OCI-LY1 (cell line): ENCODE data around the gene PLA2G2D.

Experiments
- H2AFZ ChIP-seq: fragments of 200-600 bp; sonication (generic), shearing (Covaris generic); 2 replicates; pipeline ENCODE4 v1.6.0; 2014; ENCODE audit warnings: antibody characterized with exemption, mild to moderate bottlenecking, low read length
- H3F3A ChIP-seq: fragments of 200-600 bp; sonication (generic), shearing (Covaris generic); 2 replicates; pipeline ENCODE4 v1.6.0; 2014; ENCODE audit warnings: mild to moderate bottlenecking, antibody characterized with exemption, low read length, moderate library complexity; ENCODE audit not compliant: insufficient read depth
- H3K27ac ChIP-seq: fragments of 200-600 bp; sonication (generic); 2 replicates; pipeline ENCODE4 v1.5.1; 2014; ENCODE audit warnings: low read length, mixed run types, mild to moderate bottlenecking, low read depth; ENCODE audit not compliant: poor library complexity, severe bottlenecking
- H3K27me3 ChIP-seq: fragments of 200-600 bp; sonication (generic); 2 replicates; pipeline ENCODE4 v1.6.0; 2014; ENCODE audit warnings: antibody characterized with exemption, mild to moderate bottlenecking, low read length, moderate library complexity; ENCODE audit not compliant: insufficient read depth
- H3K36me3 ChIP-seq: fragments of 200-600 bp; sonication (generic); 2 replicates; pipeline ENCODE4 v1.6.1; 2014; ENCODE audit warnings: mild to moderate bottlenecking, antibody characterized with exemption, low read length, moderate library complexity, mixed read lengths; ENCODE audit not compliant: insufficient read depth
- H3K4me1 ChIP-seq: fragments of 200-600 bp; sonication (generic); 2 replicates; pipeline ENCODE4 v1.5.1; 2014; ENCODE audit warnings: mild to moderate bottlenecking, low read length, moderate library complexity; ENCODE audit not compliant: insufficient read depth, severe bottlenecking
- H3K4me2 ChIP-seq: fragments of 200-600 bp; sonication (generic), shearing (Covaris generic); 2 replicates; pipeline ENCODE4 v1.6.1; 2014; ENCODE audit warnings: low read length
- H3K4me3 ChIP-seq: fragments of 200-600 bp; sonication (generic); 2 replicates; pipeline ENCODE4 v1.5.1; 2014; ENCODE audit warnings: low read length, low read depth, mild to moderate bottlenecking, mixed read lengths; ENCODE audit not compliant: poor library complexity, severe bottlenecking
- H3K79me2 ChIP-seq: fragments of 200-600 bp; shearing (Covaris generic); 2 replicates; pipeline ENCODE4 v1.6.1; 2016; ENCODE audit warnings: mixed run types, low read length, mixed read lengths; ENCODE audit not compliant: insufficient read depth
- H3K9ac ChIP-seq: fragments of 200-600 bp; sonication (generic), shearing (Covaris generic); 2 replicates; pipeline ENCODE4 v1.6.1; 2014; ENCODE audit warnings: mild to moderate bottlenecking, low read length, mixed read lengths
- H3K9me2 ChIP-seq: fragments of 200-600 bp; sonication (generic), shearing (Covaris generic); 2 replicates; pipeline ENCODE4 v1.6.1; 2014; ENCODE audit warnings: low read depth, mild to moderate bottlenecking, low read length, mixed read lengths
- H3K9me3 ChIP-seq: fragments of 200-600 bp; shearing (Covaris generic); 2 replicates; pipeline ENCODE4 v1.6.1; 2014; ENCODE audit warnings: low read length, mixed read lengths
- H4K20me1 ChIP-seq: fragments of 200-600 bp; sonication (generic), shearing (Covaris generic); 2 replicates; pipeline ENCODE4 v1.6.0; 2016; ENCODE audit warnings: mild to moderate bottlenecking, low read length; ENCODE audit not compliant: insufficient read depth
- EZH2 ChIP-seq: fragments of 200-600 bp; sonication (generic), shearing (Covaris generic); IDR thresholded peaks from 2 replicates; pipeline ENCODE4 v1.8.0; 2017; ENCODE audit warnings: borderline replicate concordance, mixed run types, mild to moderate bottlenecking, antibody characterized with exemption, low read length, moderate library complexity, mixed read lengths
- TF ChIP-seq, protein P1 (sequence below): fragments of 200-600 bp; sonication (generic), shearing (Covaris generic); IDR thresholded peaks from 2 replicates; pipeline ENCODE4 v1.5.1; 2017; ENCODE audit warnings: mild to moderate bottlenecking, antibody characterized with exemption, low read length, moderate library complexity, mixed read lengths

PLA2G2D gene

DNA sequence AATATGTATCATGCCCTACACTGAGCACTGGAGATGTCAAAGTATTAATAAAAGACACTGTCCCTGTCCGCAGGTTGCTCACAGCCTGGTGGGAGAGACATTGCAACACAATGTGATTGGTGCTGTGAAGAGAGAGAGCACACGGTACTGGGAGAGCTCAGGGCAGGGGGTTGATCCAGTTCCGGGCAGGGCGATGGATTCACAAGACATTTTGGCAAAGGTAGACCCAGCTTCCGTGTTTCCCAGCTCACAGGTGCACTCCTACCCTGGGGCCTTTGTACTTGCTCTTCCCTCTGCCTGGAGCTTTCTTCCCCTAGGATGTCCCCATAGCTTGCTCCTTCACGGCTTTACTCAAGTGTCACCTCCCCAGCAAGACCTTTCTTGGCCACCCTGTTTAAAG lies 47.9 kb downstream of the PLA2G2D start:
- no peaks in the 10 kb centered on the region for H3K4me1 ChIP-seq
- H2AFZ ChIP-seq = no peak overlapping the region
- no peak overlapping the region for H3K4me2 ChIP-seq
- no peaks in the 10 kb centered on the region for H3K36me3 ChIP-seq
- H3K27ac ChIP-seq = no peak overlapping the region
- no peaks in the 10 kb centered on the region for H3K9me3 ChIP-seq
- H3K9me2 ChIP-seq = no peaks in the 10 kb centered on the region
- no peak overlapping the region for H3K9ac ChIP-seq
- H4K20me1 ChIP-seq = no peaks in the 10 kb centered on the region
- TF ChIP-seq, protein P1, sequence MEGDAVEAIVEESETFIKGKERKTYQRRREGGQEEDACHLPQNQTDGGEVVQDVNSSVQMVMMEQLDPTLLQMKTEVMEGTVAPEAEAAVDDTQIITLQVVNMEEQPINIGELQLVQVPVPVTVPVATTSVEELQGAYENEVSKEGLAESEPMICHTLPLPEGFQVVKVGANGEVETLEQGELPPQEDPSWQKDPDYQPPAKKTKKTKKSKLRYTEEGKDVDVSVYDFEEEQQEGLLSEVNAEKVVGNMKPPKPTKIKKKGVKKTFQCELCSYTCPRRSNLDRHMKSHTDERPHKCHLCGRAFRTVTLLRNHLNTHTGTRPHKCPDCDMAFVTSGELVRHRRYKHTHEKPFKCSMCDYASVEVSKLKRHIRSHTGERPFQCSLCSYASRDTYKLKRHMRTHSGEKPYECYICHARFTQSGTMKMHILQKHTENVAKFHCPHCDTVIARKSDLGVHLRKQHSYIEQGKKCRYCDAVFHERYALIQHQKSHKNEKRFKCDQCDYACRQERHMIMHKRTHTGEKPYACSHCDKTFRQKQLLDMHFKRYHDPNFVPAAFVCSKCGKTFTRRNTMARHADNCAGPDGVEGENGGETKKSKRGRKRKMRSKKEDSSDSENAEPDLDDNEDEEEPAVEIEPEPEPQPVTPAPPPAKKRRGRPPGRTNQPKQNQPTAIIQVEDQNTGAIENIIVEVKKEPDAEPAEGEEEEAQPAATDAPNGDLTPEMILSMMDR = no peak
- TF ChIP-seq EZH2 = no peak
- H3K79me2 ChIP-seq = no peaks in the 10 kb centered on the region
- no peaks in the 10 kb centered on the region for H3F3A ChIP-seq
- no peak overlapping the region for H3K4me3 ChIP-seq
- H3K27me3 ChIP-seq = no peaks in the 10 kb centered on the region

DNA sequence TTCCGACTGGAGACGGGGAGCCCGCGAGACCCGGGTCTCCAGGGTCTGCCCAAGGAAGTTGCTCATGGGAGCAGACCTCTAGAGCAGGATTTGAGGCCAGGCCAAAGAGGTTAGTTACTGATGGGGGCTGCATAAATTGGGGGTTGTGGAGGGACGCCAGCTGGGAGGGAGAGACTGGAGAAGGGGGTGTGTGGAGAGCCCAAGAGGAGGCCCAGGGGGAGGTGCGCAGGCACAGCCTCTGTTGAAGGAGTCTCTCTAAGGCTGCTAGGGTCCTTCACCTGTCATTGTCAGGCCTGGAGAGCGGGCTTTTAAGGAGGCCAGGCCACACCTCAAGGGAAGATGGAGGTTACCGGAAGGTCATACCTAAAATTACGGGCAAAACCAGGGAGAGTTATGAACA lies 49.0 kb downstream of the PLA2G2D start:
- H3K4me1 ChIP-seq = no peaks in the 10 kb centered on the region
- H2AFZ ChIP-seq = no peak overlapping the region
- H3K9me2 ChIP-seq = no peaks in the 10 kb centered on the region

DNA sequence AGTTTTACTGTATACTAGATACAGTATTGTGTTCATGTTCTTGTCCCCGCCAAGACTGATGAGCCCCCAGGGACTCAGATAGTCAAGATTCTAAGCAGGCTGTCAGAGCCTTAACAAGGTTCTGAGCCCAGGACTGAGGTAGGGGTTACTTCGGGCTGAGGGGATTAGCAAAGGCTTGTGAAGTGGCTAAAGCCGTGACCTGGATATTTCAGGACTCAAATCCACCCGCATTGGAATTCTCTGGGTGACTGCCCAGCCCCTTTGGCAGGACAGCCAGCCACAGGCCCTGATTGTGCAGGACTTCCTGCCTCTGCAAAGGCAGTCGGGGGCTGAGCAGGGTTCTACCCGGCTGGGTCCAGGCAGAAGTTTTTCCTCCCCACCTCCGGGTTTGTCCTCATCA lies 49.5 kb downstream of the PLA2G2D start, which contains the start of gene PLA2G5:
PLA2G5 (plus strand) TSS at position 321 of the 400 bp plus-strand sequence. CDS start 14,637 bp downstream, outside the sequence.
- no peaks in the 10 kb centered on the region for H3K4me1 ChIP-seq
- H3K9ac ChIP-seq = no peak within 1 kb of the TSS
- H3K27ac ChIP-seq = no peak within 1 kb of the TSS
- no peaks in the 10 kb centered on the region for H3K27me3 ChIP-seq
- H3K36me3 ChIP-seq = no peaks in the 10 kb centered on the region
- no peak within 1 kb of the TSS for H3K4me2 ChIP-seq
- no peak within 1 kb of the TSS for H3K4me3 ChIP-seq
- TF ChIP-seq EZH2 = no peak
- TF ChIP-seq, protein P1 = no peak
- H2AFZ ChIP-seq = no peak within 1 kb of the TSS
- H3K9me3 ChIP-seq = no peaks in the 10 kb centered on the region
- H3K79me2 ChIP-seq = no peaks in the 10 kb centered on the region
- no peaks in the 10 kb centered on the region for H4K20me1 ChIP-seq
- H3K9me2 ChIP-seq = no peaks in the 10 kb centered on the region
- no peaks in the 10 kb centered on the region for H3F3A ChIP-seq

More for the DNA sequence above, 49.0 kb downstream of the PLA2G2D start:
- Histone ChIP-seq H3K27me3 (no peaks in the 10 kb centered on the region), H3K4me2 (no peak overlapping the region), H3K36me3 (no peaks in the 10 kb centered on the region), H3K9ac (no peak overlapping the region), H3K4me3 (no peak overlapping the region), H4K20me1 (no peaks in the 10 kb centered on the region), H3K9me3 (no peaks in the 10 kb centered on the region), H3F3A (no peaks in the 10 kb centered on the region), H3K79me2 (no peaks in the 10 kb centered on the region), H3K27ac (no peak overlapping the region)
- TF ChIP-seq, protein P1 = no peak
- TF ChIP-seq EZH2 = no peak
